ENCODE results near the gene CALCOCO1.

DNA sequence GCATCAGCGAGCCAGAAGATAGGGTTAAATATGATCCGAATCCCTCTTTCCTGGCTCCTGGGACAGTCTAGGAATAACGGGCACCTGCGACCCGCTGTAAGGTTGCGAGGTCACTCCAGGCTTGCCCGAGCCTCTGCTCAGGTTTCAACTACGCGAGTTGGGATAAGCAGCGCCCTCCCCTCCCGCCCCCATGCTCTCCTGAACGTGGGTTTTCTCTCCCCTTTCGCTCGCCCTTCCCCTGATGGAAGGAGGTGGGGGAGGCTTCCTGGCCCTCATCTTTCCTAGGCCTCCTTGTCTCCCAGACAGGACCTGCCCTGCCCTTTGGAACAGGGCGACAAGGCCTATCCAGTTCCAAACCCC lies 50.6 kb downstream of the CALCOCO1 start:
- TF ChIP-seq, protein P1, sequence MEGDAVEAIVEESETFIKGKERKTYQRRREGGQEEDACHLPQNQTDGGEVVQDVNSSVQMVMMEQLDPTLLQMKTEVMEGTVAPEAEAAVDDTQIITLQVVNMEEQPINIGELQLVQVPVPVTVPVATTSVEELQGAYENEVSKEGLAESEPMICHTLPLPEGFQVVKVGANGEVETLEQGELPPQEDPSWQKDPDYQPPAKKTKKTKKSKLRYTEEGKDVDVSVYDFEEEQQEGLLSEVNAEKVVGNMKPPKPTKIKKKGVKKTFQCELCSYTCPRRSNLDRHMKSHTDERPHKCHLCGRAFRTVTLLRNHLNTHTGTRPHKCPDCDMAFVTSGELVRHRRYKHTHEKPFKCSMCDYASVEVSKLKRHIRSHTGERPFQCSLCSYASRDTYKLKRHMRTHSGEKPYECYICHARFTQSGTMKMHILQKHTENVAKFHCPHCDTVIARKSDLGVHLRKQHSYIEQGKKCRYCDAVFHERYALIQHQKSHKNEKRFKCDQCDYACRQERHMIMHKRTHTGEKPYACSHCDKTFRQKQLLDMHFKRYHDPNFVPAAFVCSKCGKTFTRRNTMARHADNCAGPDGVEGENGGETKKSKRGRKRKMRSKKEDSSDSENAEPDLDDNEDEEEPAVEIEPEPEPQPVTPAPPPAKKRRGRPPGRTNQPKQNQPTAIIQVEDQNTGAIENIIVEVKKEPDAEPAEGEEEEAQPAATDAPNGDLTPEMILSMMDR (IDR thresholded peaks at IDR 0.05; ENCODE audit: poor library complexity, severe bottlenecking): no peak
- TF ChIP-seq EZH2 (IDR thresholded peaks at IDR 0.05; ENCODE audit: borderline replicate concordance, insufficient read depth, low read length, poor library complexity, severe bottlenecking) (no peak), POLR2AphosphoS5 (IDR thresholded peaks at IDR 0.05) (no peak), SMC3 (conservative IDR thresholded peaks at IDR 0.05; ENCODE audit: poor library complexity) (no peak), TAF1 (IDR thresholded peaks at IDR 0.05; ENCODE audit: low read depth) (no peak), MXI1 (conservative IDR thresholded peaks at IDR 0.05; ENCODE audit: poor library complexity, severe bottlenecking) (no peak), EP300 (conservative IDR thresholded peaks at IDR 0.05; ENCODE audit: poor library complexity, severe bottlenecking) (no peak), RAD21 (conservative IDR thresholded peaks at IDR 0.05) (no peak)
- TF ChIP-seq, protein P2, sequence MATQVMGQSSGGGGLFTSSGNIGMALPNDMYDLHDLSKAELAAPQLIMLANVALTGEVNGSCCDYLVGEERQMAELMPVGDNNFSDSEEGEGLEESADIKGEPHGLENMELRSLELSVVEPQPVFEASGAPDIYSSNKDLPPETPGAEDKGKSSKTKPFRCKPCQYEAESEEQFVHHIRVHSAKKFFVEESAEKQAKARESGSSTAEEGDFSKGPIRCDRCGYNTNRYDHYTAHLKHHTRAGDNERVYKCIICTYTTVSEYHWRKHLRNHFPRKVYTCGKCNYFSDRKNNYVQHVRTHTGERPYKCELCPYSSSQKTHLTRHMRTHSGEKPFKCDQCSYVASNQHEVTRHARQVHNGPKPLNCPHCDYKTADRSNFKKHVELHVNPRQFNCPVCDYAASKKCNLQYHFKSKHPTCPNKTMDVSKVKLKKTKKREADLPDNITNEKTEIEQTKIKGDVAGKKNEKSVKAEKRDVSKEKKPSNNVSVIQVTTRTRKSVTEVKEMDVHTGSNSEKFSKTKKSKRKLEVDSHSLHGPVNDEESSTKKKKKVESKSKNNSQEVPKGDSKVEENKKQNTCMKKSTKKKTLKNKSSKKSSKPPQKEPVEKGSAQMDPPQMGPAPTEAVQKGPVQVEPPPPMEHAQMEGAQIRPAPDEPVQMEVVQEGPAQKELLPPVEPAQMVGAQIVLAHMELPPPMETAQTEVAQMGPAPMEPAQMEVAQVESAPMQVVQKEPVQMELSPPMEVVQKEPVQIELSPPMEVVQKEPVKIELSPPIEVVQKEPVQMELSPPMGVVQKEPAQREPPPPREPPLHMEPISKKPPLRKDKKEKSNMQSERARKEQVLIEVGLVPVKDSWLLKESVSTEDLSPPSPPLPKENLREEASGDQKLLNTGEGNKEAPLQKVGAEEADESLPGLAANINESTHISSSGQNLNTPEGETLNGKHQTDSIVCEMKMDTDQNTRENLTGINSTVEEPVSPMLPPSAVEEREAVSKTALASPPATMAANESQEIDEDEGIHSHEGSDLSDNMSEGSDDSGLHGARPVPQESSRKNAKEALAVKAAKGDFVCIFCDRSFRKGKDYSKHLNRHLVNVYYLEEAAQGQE (IDR thresholded peaks at IDR 0.05; ENCODE audit: borderline replicate concordance): no peak

Measured in neural cell (in vitro differentiated cells).